Mucosa of descending colon (tissue), 3 donors: ENCODE results near the gene FAT1. TPM values are rescaled to one million over a fixed set of nuclear protein-coding genes. Genes with fewer than 3 reads are reported as not detected.

Experiments
- ATAC-seq: fragments of 200-7000 bp; cut with Tn5 transposase; one replicate; pipeline ENCODE4 v1.9.1; 2020; ENCODE audit warnings: mild to moderate bottlenecking, moderate library complexity
- DNase-seq, 3 donors: peaks; one replicate each; pipeline ENCODE4 v3.0.0-alpha.2; 2020
- H3K36me3 ChIP-seq: fragments of 200-600 bp; one replicate; pipeline ENCODE4 v1.8.0; 2021; ENCODE audit warnings: low read depth, mild to moderate bottlenecking
- H3K4me1 ChIP-seq: fragments of 200-600 bp; one replicate; pipeline ENCODE4 v1.8.0; 2021; ENCODE audit warnings: low read depth, mild to moderate bottlenecking
- H3K4me3 ChIP-seq: fragments of 200-600 bp; one replicate; pipeline ENCODE4 v1.8.0; 2021; ENCODE audit warnings: mild to moderate bottlenecking
- H3K9me3 ChIP-seq: fragments of 200-600 bp; one replicate; pipeline ENCODE4 v1.8.0; 2021; ENCODE audit warnings: mild to moderate bottlenecking
- CTCF ChIP-seq: fragments of 200-600 bp; IDR thresholded peaks from one replicate; pipeline ENCODE4 v1.8.0; 2022; ENCODE audit warnings: antibody characterized with exemption, mild to moderate bottlenecking
- intact Hi-C, 2 donors: fragments of 100-400 bp; cut with DNase I in 1 of 2; cut with micrococcal nuclease in 1 of 2; formaldehyde crosslinking; loops; one replicate each; pipeline versions ENCODE4 v1.11.0 to v1.11.1; 2022; cut with DNase I, micrococcal nuclease
- total RNA-seq, 3 donors: library from RNA; stranded (reverse); fragmentation: NEBNext Ultra II Directional in 2 of 3; extraction: Animal tissue kit (Norgen Biotek cat#: 25700) in 2 of 3; gene quantifications; one replicate each; pipeline versions ENCODE4 v1.2.1 to v1.2.4, GENCODE V29; 2021 to 2023
- donor health status: DM: no; HTN: no; CAD: no; lungs with moderate emphysema.
- donor health status: DM: no; HTN: no; CAD: no.
- donor health status: DM: no; HTN: yes; CAD: no.

The FAT1 gene
- total RNA-seq, 3 donors from 2014 or later = 241 to 337 (median 259) TPM

- H3K9me3 ChIP-seq = no peaks in the 10 kb centered on the region
- intact Hi-C loops = no loop called here
- no peaks in the 10 kb centered on the region for H3K36me3 ChIP-seq
- no peak for DNase-seq
- peak; percentile 19 for ATAC-seq
- no peak overlapping the region for H3K4me3 ChIP-seq
- peaks cover 10% of the 10 kb centered on the region for H3K4me1 ChIP-seq
- TF ChIP-seq CTCF = no peak
These were observed 43.0 kb downstream of the FAT1 start for GRCh38 chr4:186680641-186681040.

GRCh38 chr4:186676531-186677161, 47.0 kb downstream of the FAT1 start:
- Histone ChIP-seq H3K4me1 (peaks cover 10% of the 10 kb centered on the region), H3K9me3 (no peaks in the 10 kb centered on the region), H3K4me3 (no peak overlapping the region), H3K36me3 (no peaks in the 10 kb centered on the region)
- intact Hi-C loops = no loop called here
- peak; percentile 82 for ATAC-seq
- DNase-seq = no peak
- TF ChIP-seq CTCF = no peak

- no peak for TF ChIP-seq CTCF
- no peak for ATAC-seq
- no peak for DNase-seq
- Histone ChIP-seq H3K36me3 (no peaks in the 10 kb centered on the region), H3K4me1 (peaks cover 9% of the 10 kb centered on the region), H3K4me3 (no peak overlapping the region), H3K9me3 (no peaks in the 10 kb centered on the region)
- intact Hi-C loops = no loop called here
These were observed 53.9 kb downstream of the FAT1 start for GRCh38 chr4:186669735-186670134.

- H3K4me1 ChIP-seq = peaks cover 9% of the 10 kb centered on the region
- intact Hi-C loops = no loop called here
- TF ChIP-seq CTCF = no peak
- ATAC-seq = no peak
- H3K9me3 ChIP-seq = no peaks in the 10 kb centered on the region
- DNase-seq = no peak
- H3K36me3 ChIP-seq = no peaks in the 10 kb centered on the region
- no peak overlapping the region for H3K4me3 ChIP-seq
These were observed 54.4 kb downstream of the FAT1 start for GRCh38 chr4:186669159-186669731.

GRCh38 chr4:186666750-186667149, 56.9 kb downstream of the FAT1 start:
- no peak for TF ChIP-seq CTCF
- Histone ChIP-seq H3K4me1 (peaks cover 9% of the 10 kb centered on the region), H3K36me3 (no peaks in the 10 kb centered on the region), H3K9me3 (no peaks in the 10 kb centered on the region), H3K4me3 (no peak overlapping the region)
- ATAC-seq (peak; percentile 56), DNase-seq (no peak)
- intact Hi-C loops = no loop called here
